Loucy (cell line): Measurements from ENCODE around the gene BRCA1.

Source experiments
- H2AFZ ChIP-seq: fragments of 200-600 bp; sonication (generic); 2 replicates; pipeline ENCODE4 v1.6.0; 2016; ENCODE audit warnings: antibody characterized with exemption, mild to moderate bottlenecking, low read length, moderate library complexity
- H3F3A ChIP-seq: fragments of 200-600 bp; 2 replicates; pipeline ENCODE4 v1.6.0; 2016; ENCODE audit warnings: antibody characterized with exemption, low read depth, mild to moderate bottlenecking
- H3K27me3 ChIP-seq: fragments of 200-600 bp; sonication (generic); 2 replicates; pipeline ENCODE4 v1.6.1; 2014; ENCODE audit warnings: low read length, mild to moderate bottlenecking; ENCODE audit not compliant: insufficient read depth, poor library complexity, severe bottlenecking
- H3K36me3 ChIP-seq: fragments of 200-600 bp; sonication (generic); 2 replicates; pipeline ENCODE4 v1.6.1; 2016; ENCODE audit warnings: low read length; ENCODE audit not compliant: insufficient read depth
- H3K4me1 ChIP-seq: fragments of 200-600 bp; sonication (generic); 2 replicates; pipeline ENCODE4 v1.5.1; 2014; ENCODE audit warnings: low read length, mild to moderate bottlenecking; ENCODE audit not compliant: insufficient read depth, poor library complexity, severe bottlenecking
- H3K4me2 ChIP-seq: fragments of 200-600 bp; sonication (generic); 2 replicates; pipeline ENCODE4 v1.6.0; 2014; ENCODE audit warnings: antibody characterized with exemption, low read length, low read depth, mild to moderate bottlenecking; ENCODE audit not compliant: poor library complexity, severe bottlenecking
- H3K4me3 ChIP-seq: fragments of 200-600 bp; sonication (generic); 2 replicates; pipeline ENCODE4 v1.5.1; 2014; ENCODE audit warnings: low read length, mild to moderate bottlenecking, mixed read lengths; ENCODE audit not compliant: poor library complexity, severe bottlenecking
- H3K79me2 ChIP-seq: fragments of 200-600 bp; sonication (generic); 2 replicates; pipeline ENCODE4 v1.6.1; 2014; ENCODE audit warnings: low read length; ENCODE audit not compliant: insufficient read depth
- H3K9ac ChIP-seq: fragments of 200-600 bp; sonication (generic); 2 replicates; pipeline ENCODE4 v1.6.0; 2014; ENCODE audit warnings: mild to moderate bottlenecking, low read depth, low read length, moderate library complexity; ENCODE audit not compliant: poor library complexity, severe bottlenecking
- H3K9me2 ChIP-seq: fragments of 200-600 bp; sonication (generic); replicated peaks from 2 replicates; pipeline ENCODE4 v1.6.1; 2016; ENCODE audit warnings: low read depth, low read length, mixed read lengths
- H3K9me3 ChIP-seq: fragments of 200-600 bp; sonication (generic); 2 replicates; pipeline ENCODE4 v1.6.1; 2014; ENCODE audit warnings: mild to moderate bottlenecking, antibody characterized with exemption, low read length, low read depth; ENCODE audit not compliant: insufficient read depth
- H4K20me1 ChIP-seq: fragments of 200-600 bp; sonication (generic); 2 replicates; pipeline ENCODE4 v1.6.0; 2014; ENCODE audit warnings: antibody characterized with exemption, low read length, mild to moderate bottlenecking; ENCODE audit not compliant: insufficient read depth, poor library complexity, severe bottlenecking
- CTCF ChIP-seq: fragments of 200-600 bp; sonication (generic); conservative IDR thresholded peaks from 2 replicates; pipeline ENCODE4 v1.5.1; 2014; ENCODE audit warnings: mild to moderate bottlenecking, antibody characterized with exemption, low read length
- EZH2phosphoT487 ChIP-seq: fragments of 200-600 bp; IDR thresholded peaks from 2 replicates; pipeline ENCODE4 v1.6.1; 2018; ENCODE audit warnings: antibody characterized with exemption, mild to moderate bottlenecking, moderate library complexity, borderline replicate concordance

Gene BRCA1

GRCh38 chr17:43014649-43015542 lies 110.3 kb downstream of the BRCA1 start:
- TF ChIP-seq CTCF (no peak), EZH2phosphoT487 (no peak)
- Histone ChIP-seq H2AFZ (no peak overlapping the region), H3K27me3 (no peaks in the 10 kb centered on the region), H3K4me2 (no peak overlapping the region), H3K9ac (no peak overlapping the region), H3K36me3 (peaks cover 27% of the 10 kb centered on the region; the same call in 1 of the 2 replicates), H3K9me3 (no peaks in the 10 kb centered on the region), H3K4me1 (peaks cover 18% of the 10 kb centered on the region), H3K79me2 (peaks cover 27% of the 10 kb centered on the region), H4K20me1 (peaks cover 14% of the 10 kb centered on the region), H3F3A (no peaks in the 10 kb centered on the region), H3K9me2 (no peaks in the 10 kb centered on the region), H3K4me3 (no peak overlapping the region)

- no peaks in the 10 kb centered on the region for H3K27me3 ChIP-seq
- no peak overlapping the region for H3K4me2 ChIP-seq
- TF ChIP-seq EZH2phosphoT487 (no peak), CTCF (no peak)
- H3K9me3 ChIP-seq = no peaks in the 10 kb centered on the region
- H3K9ac ChIP-seq = no peak overlapping the region
- no peaks in the 10 kb centered on the region for H3F3A ChIP-seq
- no peak overlapping the region for H2AFZ ChIP-seq
- H4K20me1 ChIP-seq = peaks cover 7% of the 10 kb centered on the region
- peaks cover 12% of the 10 kb centered on the region for H3K4me1 ChIP-seq
- peaks cover 27% of the 10 kb centered on the region; the same call in 1 of the 2 replicates for H3K36me3 ChIP-seq
- peaks cover 20% of the 10 kb centered on the region; the same call in 1 of the 2 replicates for H3K79me2 ChIP-seq
- H3K4me3 ChIP-seq = no peak overlapping the region
- no peaks in the 10 kb centered on the region for H3K9me2 ChIP-seq
Measured at GRCh38 chr17:43014020-43014648, 111.0 kb downstream of the BRCA1 start.

- no peaks in the 10 kb centered on the region for H4K20me1 ChIP-seq
- H3K79me2 ChIP-seq = peaks cover 12% of the 10 kb centered on the region; the same call in 1 of the 2 replicates
- no peaks in the 10 kb centered on the region for H3K9me2 ChIP-seq
- H3K27me3 ChIP-seq = no peaks in the 10 kb centered on the region
- no peak overlapping the region for H3K9ac ChIP-seq
- no peak overlapping the region for H3K4me3 ChIP-seq
- peaks cover 27% of the 10 kb centered on the region; the same call in 1 of the 2 replicates for H3K36me3 ChIP-seq
- no peak overlapping the region for H3K4me2 ChIP-seq
- peaks cover 3% of the 10 kb centered on the region for H3K4me1 ChIP-seq
- no peak for TF ChIP-seq CTCF
- no peak for TF ChIP-seq EZH2phosphoT487
- H3K9me3 ChIP-seq = no peaks in the 10 kb centered on the region
- H3F3A ChIP-seq = no peaks in the 10 kb centered on the region
- no peak overlapping the region for H2AFZ ChIP-seq
Measured at GRCh38 chr17:43013296-43013695, 111.9 kb downstream of the BRCA1 start.
